ENCODE results near the gene ECT2L. TPM values are rescaled to one million over a fixed set of nuclear protein-coding genes. Genes with fewer than 3 reads are reported as not detected.

ECT2L gene
- total and polyA plus RNA-seq, 2 of the 13 experiments (the other 11 are each of a cell fraction or from before 2014, with no cell fraction given): 0.12 TPM; not detected in 1

GRCh38 chr6:138773177-138774091 lies 22.5 kb upstream of the ECT2L start, which contains the start of gene CCDC28A (continued):
- no peak for TF ChIP-seq FOXO4 (CRISPR knock-in tag; conservative IDR thresholded peaks at IDR 0.05)
- peak; percentile 99 for TF ChIP-seq ELF4 (CRISPR knock-in tag; IDR thresholded peaks at IDR 0.05; ENCODE audit: borderline replicate concordance)
- peak; percentile 73; the same call in 1 of the 2 replicates for TF ChIP-seq ZNF12 (CRISPR knock-in tag; IDR thresholded peaks at IDR 0.05)
- TF ChIP-seq SMARCC2 (IDR thresholded peaks at IDR 0.05): no peak
- 0 out of 2 replicates have a peak, but pooled peaks have one; percentile 8 for TF ChIP-seq ZKSCAN8 (CRISPR knock-in tag; IDR thresholded peaks at IDR 0.05; ENCODE audit: borderline replicate concordance)
- TF ChIP-seq THAP11 (CRISPR knock-in tag; IDR thresholded peaks at IDR 0.05): peak; percentile 99
- TF ChIP-seq ZBTB38 (CRISPR knock-in tag; IDR thresholded peaks at IDR 0.05): peak; percentile 36; the same call in 1 of the 2 replicates
- TF ChIP-seq TCF7 (IDR thresholded peaks at IDR 0.05; ENCODE audit: low read depth): no peak
- TF ChIP-seq ZNF280B (CRISPR knock-in tag; IDR thresholded peaks at IDR 0.05; ENCODE audit: borderline replicate concordance): no peak
- no peak for TF ChIP-seq ARNT (IDR thresholded peaks at IDR 0.05)
- no peak for TF ChIP-seq DDIT3 (CRISPR knock-in tag; IDR thresholded peaks at IDR 0.05)
- TF ChIP-seq PITX1 (CRISPR knock-in tag; IDR thresholded peaks at IDR 0.05): peak; percentile 51; the same call in 1 of the 2 replicates
- TF ChIP-seq ZNF34 (CRISPR knock-in tag; IDR thresholded peaks at IDR 0.05; ENCODE audit: borderline replicate concordance): 0 out of 2 replicates have a peak, but pooled peaks have one; percentile 29
- TF ChIP-seq NFE2L1 (CRISPR knock-in tag; IDR thresholded peaks at IDR 0.05; ENCODE audit: borderline replicate concordance): no peak; the same call in 1 of the 2 replicates
- TF ChIP-seq KLF6 (CRISPR knock-in tag; IDR thresholded peaks at IDR 0.05): peak; percentile 33; the same call in 1 of the 2 replicates
- peak; percentile 85 for TF ChIP-seq CHD2 (IDR thresholded peaks at IDR 0.05; ENCODE audit: low read depth, low read length)
- TF ChIP-seq ZMYM3 (CRISPR knock-in tag; IDR thresholded peaks at IDR 0.05): no peak
- TF ChIP-seq AKAP8 (CRISPR knock-in tag; IDR thresholded peaks at IDR 0.05): no peak
- no peak for TF ChIP-seq GATAD2A (CRISPR knock-in tag; IDR thresholded peaks at IDR 0.05)
- TF ChIP-seq MAF1 (CRISPR knock-in tag; IDR thresholded peaks at IDR 0.05; ENCODE audit: borderline replicate concordance): no peak
- TF ChIP-seq IRX3 (CRISPR knock-in tag; IDR thresholded peaks at IDR 0.05; ENCODE audit: borderline replicate concordance, low read depth): no peak
- 0 out of 2 replicates have a peak, but pooled peaks have one; percentile 37 for TF ChIP-seq ATF5 (CRISPR knock-in tag; IDR thresholded peaks at IDR 0.05; ENCODE audit: low read depth)
- TF ChIP-seq ZNF710 (CRISPR knock-in tag; IDR thresholded peaks at IDR 0.05; ENCODE audit: borderline replicate concordance): peak; percentile 29; the same call in 1 of the 2 replicates
- no peak for TF ChIP-seq TAF15 (IDR thresholded peaks at IDR 0.05; ENCODE audit: low read depth, low read length, poor library complexity, severe bottlenecking)
